ENCODE data around the gene LAMC3.
A peak's percentile ranks its signal among the peaks of the same experiment; 100 is the strongest.
"Not testable (repeated sequence)": the region's sequence is repeated elsewhere in the genome, so short reads cannot be mapped to it uniquely, and the experiment has no call there.

Gene LAMC3

GRCh38 chr9:131031005-131031641, 22.1 kb downstream of the LAMC3 start:
- no peak for DNase-seq

GRCh38 chr9:131031642-131032005, 22.6 kb downstream of the LAMC3 start:
- DNase-seq = no peak

GRCh38 chr9:131032384-131032783, 23.4 kb downstream of the LAMC3 start:
- no peak for DNase-seq

- DNase-seq = no peak
These were observed 24.6 kb downstream of the LAMC3 start for GRCh38 chr9:131033269-131034224.

- DNase-seq = no peak
These were observed 25.3 kb downstream of the LAMC3 start for GRCh38 chr9:131034268-131034667.

- DNase-seq = not testable (repeated sequence)
These were observed 25.8 kb downstream of the LAMC3 start for GRCh38 chr9:131034749-131035148.

- DNase-seq = no peak
These were observed 26.6 kb downstream of the LAMC3 start for GRCh38 chr9:131035548-131035947.

GRCh38 chr9:131036071-131036470, 27.1 kb downstream of the LAMC3 start:
- DNase-seq = no peak

- DNase-seq = peak in 4 of 14 donors; percentile 19 to 47 (median 20)
These were observed 27.8 kb downstream of the LAMC3 start for GRCh38 chr9:131036529-131037334.

GRCh38 chr9:131037335-131038255, 28.6 kb downstream of the LAMC3 start:
- DNase-seq = no peak

- DNase-seq = no peak
These were observed 29.5 kb downstream of the LAMC3 start for GRCh38 chr9:131038256-131039128.

- DNase-seq = no peak
These were observed 30.4 kb downstream of the LAMC3 start for GRCh38 chr9:131039129-131039954.

GRCh38 chr9:131042666-131043065, 33.7 kb downstream of the LAMC3 start:
- DNase-seq = no peak

GRCh38 chr9:131043087-131043486, 34.1 kb downstream of the LAMC3 start:
- DNase-seq = no peak

- no peak for DNase-seq
These were observed 34.7 kb downstream of the LAMC3 start for GRCh38 chr9:131043646-131044045.

- DNase-seq = no peak
These were observed 36.5 kb downstream of the LAMC3 start for GRCh38 chr9:131045300-131046092.

GRCh38 chr9:131046093-131046380, 37.1 kb downstream of the LAMC3 start:
- no peak for DNase-seq

GRCh38 chr9:131046581-131047202, 37.7 kb downstream of the LAMC3 start:
- peak in 11 of 14 donors; percentile 9 to 73 (median 34) for DNase-seq

GRCh38 chr9:131048332-131048731, 39.4 kb downstream of the LAMC3 start:
- DNase-seq = no peak

Measured in C1 segment of cervical spinal cord (tissue), 14 donors.